Measurements from ENCODE around the gene CDHR1. TPM values are rescaled to one million over a fixed set of nuclear protein-coding genes. Genes with fewer than 3 reads are reported as not detected.

The CDHR1 gene
- total and polyA plus RNA-seq, 10 of the 15 experiments (the other 5 are each of a cell fraction or from before 2014, with no cell fraction given), result 0.17 to 3.0 (median 0.34) TPM

DNA sequence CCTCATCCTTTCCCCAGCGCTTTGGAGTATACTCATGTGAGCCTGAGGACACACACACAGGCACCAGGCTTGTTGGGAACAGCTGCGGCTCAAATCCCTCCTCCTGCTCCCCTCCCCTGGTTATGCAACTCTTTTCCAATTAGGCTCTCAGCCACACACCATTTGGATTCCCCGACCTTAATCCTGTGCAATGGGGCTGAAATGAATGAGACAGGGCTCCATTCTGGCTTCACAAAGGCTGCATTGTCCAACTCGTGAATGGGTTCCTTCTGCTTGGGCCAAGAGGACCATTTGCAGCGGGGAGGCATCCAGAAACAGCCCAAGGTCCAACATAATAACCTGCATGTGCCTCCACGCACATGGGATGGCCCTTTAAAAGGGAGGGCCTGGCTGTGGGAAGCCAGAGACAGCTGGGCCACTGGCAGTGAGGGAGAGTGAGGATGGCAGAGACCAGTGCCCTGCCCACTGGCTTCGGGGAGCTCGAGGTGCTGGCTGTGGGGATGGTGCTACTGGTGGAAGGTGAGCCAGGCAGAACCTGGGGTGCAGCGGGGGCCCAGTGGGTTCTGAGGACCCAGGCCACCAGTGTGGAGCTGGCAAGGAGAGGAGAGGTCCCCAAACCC lies 50.4 kb downstream of the CDHR1 start, which contains the start of gene RGR (continued):
- TF ChIP-seq, protein P1, sequence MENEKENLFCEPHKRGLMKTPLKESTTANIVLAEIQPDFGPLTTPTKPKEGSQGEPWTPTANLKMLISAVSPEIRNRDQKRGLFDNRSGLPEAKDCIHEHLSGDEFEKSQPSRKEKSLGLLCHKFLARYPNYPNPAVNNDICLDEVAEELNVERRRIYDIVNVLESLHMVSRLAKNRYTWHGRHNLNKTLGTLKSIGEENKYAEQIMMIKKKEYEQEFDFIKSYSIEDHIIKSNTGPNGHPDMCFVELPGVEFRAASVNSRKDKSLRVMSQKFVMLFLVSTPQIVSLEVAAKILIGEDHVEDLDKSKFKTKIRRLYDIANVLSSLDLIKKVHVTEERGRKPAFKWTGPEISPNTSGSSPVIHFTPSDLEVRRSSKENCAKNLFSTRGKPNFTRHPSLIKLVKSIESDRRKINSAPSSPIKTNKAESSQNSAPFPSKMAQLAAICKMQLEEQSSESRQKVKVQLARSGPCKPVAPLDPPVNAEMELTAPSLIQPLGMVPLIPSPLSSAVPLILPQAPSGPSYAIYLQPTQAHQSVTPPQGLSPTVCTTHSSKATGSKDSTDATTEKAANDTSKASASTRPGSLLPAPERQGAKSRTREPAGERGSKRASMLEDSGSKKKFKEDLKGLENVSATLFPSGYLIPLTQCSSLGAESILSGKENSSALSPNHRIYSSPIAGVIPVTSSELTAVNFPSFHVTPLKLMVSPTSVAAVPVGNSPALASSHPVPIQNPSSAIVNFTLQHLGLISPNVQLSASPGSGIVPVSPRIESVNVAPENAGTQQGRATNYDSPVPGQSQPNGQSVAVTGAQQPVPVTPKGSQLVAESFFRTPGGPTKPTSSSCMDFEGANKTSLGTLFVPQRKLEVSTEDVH (IDR thresholded peaks at IDR 0.05; ENCODE audit: low read depth, partially characterized antibody), result no peak
- TF ChIP-seq ATF7 (IDR thresholded peaks at IDR 0.05; ENCODE audit: low read depth), result no peak

- FAIRE-seq (no peak), ATAC-seq (no peak), DNase-seq (ENCODE audit: low read depth, low spot score) (no peak)
- BruUV-seq (replicated peaks), result no TSS peak
- no peak overlapping the region for H3K27ac ChIP-seq (ENCODE audit: control insufficient read depth, insufficient read depth)
- intact Hi-C loops (cut with micrococcal nuclease; ENCODE audit: unreplicated experiment) (no loop called here), in situ Hi-C loops (cut with MboI) (no loop called here)
- H3K4me1 ChIP-seq (ENCODE audit: control insufficient read depth, insufficient read depth, low read length), result no peaks in the 10 kb centered on the region
- no peak overlapping the region for H3K4me2 ChIP-seq (ENCODE audit: control insufficient read depth, insufficient read depth)
- no peak overlapping the region for H3K4me3 ChIP-seq
- no peaks in the 10 kb centered on the region for H4K20me1 ChIP-seq (ENCODE audit: control insufficient read depth, insufficient read depth)
- TF ChIP-seq BHLHE40 (IDR thresholded peaks at IDR 0.05; ENCODE audit: borderline replicate concordance in 1 of 2, low read depth in 2 of 2, low read length in 1 of 2), result no peak
- no peak for TF ChIP-seq EGR1 (IDR thresholded peaks at IDR 0.05; ENCODE audit: borderline replicate concordance in 1 of 2, low read depth in 2 of 2, low read length in 2 of 2)
- TF ChIP-seq MTA3 (IDR thresholded peaks at IDR 0.05; ENCODE audit: borderline replicate concordance, low read length), result no peak
- TF ChIP-seq BMI1 (IDR thresholded peaks at IDR 0.05; ENCODE audit: borderline replicate concordance), result no peak
- TF ChIP-seq RAD21 (IDR thresholded peaks at IDR 0.05; ENCODE audit: insufficient read depth, low read depth, low read length), result no peak
- no peak for TF ChIP-seq ZNF622 (IDR thresholded peaks at IDR 0.05)
- no peak for TF ChIP-seq SMC3 (IDR thresholded peaks at IDR 0.05; ENCODE audit: borderline replicate concordance, low read length)
- TF ChIP-seq SMAD1 (IDR thresholded peaks at IDR 0.05; ENCODE audit: low read depth, partially characterized antibody), result no peak
- TF ChIP-seq RELA (IDR thresholded peaks at IDR 0.05; ENCODE audit: borderline replicate concordance, partially characterized antibody), result no peak
- TF ChIP-seq, protein P1 (IDR thresholded peaks at IDR 0.05; ENCODE audit: low read depth, partially characterized antibody), result no peak
- TF ChIP-seq SMAD5 (IDR thresholded peaks at IDR 0.05; ENCODE audit: low read depth), result no peak
- TF ChIP-seq POU2F2 (IDR thresholded peaks at IDR 0.05; ENCODE audit: borderline replicate concordance, low read depth, low read length), result no peak
- TF ChIP-seq, protein P2, sequence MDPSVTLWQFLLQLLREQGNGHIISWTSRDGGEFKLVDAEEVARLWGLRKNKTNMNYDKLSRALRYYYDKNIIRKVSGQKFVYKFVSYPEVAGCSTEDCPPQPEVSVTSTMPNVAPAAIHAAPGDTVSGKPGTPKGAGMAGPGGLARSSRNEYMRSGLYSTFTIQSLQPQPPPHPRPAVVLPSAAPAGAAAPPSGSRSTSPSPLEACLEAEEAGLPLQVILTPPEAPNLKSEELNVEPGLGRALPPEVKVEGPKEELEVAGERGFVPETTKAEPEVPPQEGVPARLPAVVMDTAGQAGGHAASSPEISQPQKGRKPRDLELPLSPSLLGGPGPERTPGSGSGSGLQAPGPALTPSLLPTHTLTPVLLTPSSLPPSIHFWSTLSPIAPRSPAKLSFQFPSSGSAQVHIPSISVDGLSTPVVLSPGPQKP (IDR thresholded peaks at IDR 0.05; ENCODE audit: low read depth, low read length), result no peak
- TF ChIP-seq IKZF1 (conservative IDR thresholded peaks at IDR 0.05), result no peak
- TF ChIP-seq KDM1A (IDR thresholded peaks at IDR 0.05; ENCODE audit: borderline replicate concordance), result no peak
- no peaks in the 10 kb centered on the region for H3K9me3 ChIP-seq (replicated peaks; ENCODE audit: control insufficient read depth, insufficient read depth, low read length)
- peaks cover 0 to 4% of the 10 kb centered on the region in 2 experiments; a peak in 2 of 4 replicates for H3K27me3 ChIP-seq (replicated peaks in 1 of 2; ENCODE audit: control insufficient read depth in 2 of 2, insufficient read depth in 2 of 2, low read length in 1 of 2)
- no peaks in the 10 kb centered on the region for H3K36me3 ChIP-seq (ENCODE audit: control insufficient read depth in 2 of 2, insufficient read depth in 2 of 2, low read length in 1 of 2)
- POLR2A ChIA-PET, result no interaction called here
- SMC1A ChIA-PET (ENCODE audit: uncharacterized antibody, unreplicated experiment), result no interaction called here
- H2AFZ ChIP-seq (ENCODE audit: control insufficient read depth, low read depth, low read length), result no peak overlapping the region
- 29% methylated on average over 6 of the region's 6 CpGs for WGBS (ENCODE audit: insufficient coverage, insufficient replicate concordance, low lambda C conversion rate, missing lambda C conversion rate)
- H3K9ac ChIP-seq (ENCODE audit: control insufficient read depth, insufficient read depth, low read length), result no peak overlapping the region
- CTCF ChIA-PET, result interaction anchor here (0.7 kb wide), 1 partner anchor 9 kb away, joined by 3 read pairs; no protein-coding TSS in a partner anchor
- RAD21 ChIA-PET (ENCODE audit: unreplicated experiment), result no interaction called here
- H3K79me2 ChIP-seq (ENCODE audit: control insufficient read depth, insufficient read depth, low read length), result no peaks in the 10 kb centered on the region
These were observed 53.2 kb downstream of the CDHR1 start for GRCh38 chr10:84247496-84247895.
